NCI-H226 (cell line): ENCODE results near the gene MYO9B.

Experiments used
- DNase-seq: peaks from one replicate; pipeline ENCODE4 v3.0.0-alpha.2; 2015

Gene MYO9B

GRCh38 chr19:17063428-17063827, 12.1 kb upstream of the MYO9B start:
- DNase-seq, result no peak

DNA sequence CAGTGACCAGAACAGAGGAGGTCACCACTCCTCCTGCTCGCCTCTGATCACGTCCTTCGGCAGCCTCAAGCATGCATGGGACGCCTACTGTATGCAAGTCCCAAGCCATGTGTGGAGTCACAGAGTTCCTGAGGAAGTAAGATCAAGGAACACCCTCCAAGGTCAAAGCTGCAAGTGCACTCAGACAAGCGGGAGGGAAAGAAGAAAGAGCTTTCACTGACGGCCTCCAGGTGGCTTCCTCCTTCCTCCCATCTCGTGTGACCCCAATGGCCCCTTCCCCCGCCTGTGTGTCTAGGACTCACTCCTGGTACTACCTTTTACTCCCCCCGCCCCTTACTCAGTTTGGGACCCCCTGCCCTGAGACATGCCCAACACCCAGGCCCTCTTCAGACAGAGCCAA, 6.4 kb upstream of the MYO9B start:
- DNase-seq, result no peak

- DNase-seq, result no peak
Observed at GRCh38 chr19:17070421-17070820, 5.2 kb upstream of the MYO9B start.

DNA sequence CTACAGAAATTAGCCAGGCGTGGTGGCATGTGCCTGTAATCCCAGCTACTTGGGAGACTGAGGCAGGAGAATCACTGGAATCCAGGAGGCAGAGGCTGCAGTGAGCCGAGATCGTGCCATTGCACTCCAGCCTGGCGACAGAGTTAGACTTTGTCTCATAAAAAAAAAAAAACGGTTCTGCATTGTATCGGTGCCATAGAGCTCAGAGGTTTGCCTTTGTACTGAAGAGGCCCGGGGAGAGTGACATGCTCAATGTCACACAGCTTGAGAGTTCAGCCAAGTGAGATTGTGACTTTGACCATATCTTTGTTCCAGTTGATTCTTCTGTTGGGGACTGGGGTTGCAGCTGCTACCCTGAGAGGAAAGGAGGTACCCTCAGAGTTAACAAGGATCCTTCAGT, 4.7 kb upstream of the MYO9B start:
- DNase-seq, result no peak

DNA sequence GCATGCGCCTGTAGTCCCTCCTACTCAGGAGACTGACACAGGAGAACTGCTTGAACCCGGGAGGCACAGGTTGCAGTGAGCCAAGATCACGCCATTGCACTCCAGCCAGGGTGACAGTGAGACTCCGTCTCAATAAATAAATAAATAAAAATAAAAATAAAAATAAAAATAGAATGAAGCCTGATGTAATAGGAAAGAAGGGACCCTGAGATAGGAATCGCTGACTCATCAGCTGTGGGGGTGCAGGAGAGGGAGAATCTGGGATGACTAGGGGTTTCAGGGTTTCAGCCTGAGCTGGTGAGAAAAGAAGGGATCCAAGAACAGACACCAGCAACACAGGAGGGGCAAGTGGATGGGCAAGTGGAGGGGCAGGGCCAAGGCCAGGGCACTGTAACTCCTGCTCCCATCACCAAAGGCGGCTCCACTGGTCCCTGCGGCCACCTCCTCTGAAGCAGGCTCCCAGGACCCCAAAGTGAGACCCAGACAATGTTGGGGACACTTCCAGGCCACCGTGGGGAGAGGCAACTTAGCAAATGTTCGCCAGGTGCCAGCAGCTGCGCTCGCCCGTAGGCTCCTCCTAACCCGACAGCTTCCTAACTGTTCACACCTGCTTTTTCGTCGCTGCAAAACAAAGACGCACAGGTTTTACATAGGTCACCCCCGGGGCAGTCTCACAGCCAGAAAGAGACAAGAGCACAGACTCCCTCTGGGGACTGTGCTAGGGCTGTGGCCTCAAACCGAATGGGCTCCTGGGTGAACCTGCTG, 1.5 kb upstream of the MYO9B start:
- no peak for DNase-seq

GRCh38 chr19:17074634-17075034, 943 bp upstream of the MYO9B start:
- no peak for DNase-seq

DNA sequence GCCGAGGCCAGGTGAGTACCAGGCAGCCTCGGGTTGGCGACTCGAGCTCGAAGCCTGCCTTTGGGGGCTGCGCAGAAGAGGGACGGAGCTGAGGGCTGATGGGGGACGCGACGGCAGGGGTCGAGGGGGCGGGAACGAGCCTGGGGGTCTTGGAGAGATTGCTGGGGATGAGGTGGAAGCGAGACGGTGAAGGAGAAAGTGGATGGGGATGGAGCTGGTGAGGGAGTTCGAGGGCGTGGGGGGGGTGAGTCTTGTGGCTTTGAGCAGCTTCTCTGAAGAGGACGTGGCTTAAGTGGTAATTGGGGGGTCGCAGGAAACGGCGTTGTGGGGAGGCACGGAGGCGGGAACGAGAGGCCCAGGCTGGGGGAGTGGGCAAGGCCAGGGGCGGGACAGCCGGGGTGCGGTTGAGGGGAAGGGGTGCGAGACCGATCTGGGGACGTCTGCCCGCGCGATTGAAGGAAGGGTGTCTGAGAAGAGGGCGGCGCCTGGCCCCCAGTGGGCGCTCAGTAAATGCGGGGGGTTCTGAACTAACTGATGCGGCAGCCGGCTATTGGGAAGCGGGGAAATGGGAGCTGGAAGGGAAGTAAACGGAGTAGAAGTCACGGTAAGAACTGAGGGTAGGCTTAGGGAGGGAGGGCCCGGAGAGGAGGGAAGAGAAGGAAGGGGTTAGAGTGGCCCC, 426 bp downstream of the MYO9B start:
- no peak for DNase-seq

GRCh38 chr19:17076543-17076991, 990 bp downstream of the MYO9B start:
- no peak for DNase-seq

GRCh38 chr19:17077447-17078028, 2.0 kb downstream of the MYO9B start:
- no peak for DNase-seq

DNA sequence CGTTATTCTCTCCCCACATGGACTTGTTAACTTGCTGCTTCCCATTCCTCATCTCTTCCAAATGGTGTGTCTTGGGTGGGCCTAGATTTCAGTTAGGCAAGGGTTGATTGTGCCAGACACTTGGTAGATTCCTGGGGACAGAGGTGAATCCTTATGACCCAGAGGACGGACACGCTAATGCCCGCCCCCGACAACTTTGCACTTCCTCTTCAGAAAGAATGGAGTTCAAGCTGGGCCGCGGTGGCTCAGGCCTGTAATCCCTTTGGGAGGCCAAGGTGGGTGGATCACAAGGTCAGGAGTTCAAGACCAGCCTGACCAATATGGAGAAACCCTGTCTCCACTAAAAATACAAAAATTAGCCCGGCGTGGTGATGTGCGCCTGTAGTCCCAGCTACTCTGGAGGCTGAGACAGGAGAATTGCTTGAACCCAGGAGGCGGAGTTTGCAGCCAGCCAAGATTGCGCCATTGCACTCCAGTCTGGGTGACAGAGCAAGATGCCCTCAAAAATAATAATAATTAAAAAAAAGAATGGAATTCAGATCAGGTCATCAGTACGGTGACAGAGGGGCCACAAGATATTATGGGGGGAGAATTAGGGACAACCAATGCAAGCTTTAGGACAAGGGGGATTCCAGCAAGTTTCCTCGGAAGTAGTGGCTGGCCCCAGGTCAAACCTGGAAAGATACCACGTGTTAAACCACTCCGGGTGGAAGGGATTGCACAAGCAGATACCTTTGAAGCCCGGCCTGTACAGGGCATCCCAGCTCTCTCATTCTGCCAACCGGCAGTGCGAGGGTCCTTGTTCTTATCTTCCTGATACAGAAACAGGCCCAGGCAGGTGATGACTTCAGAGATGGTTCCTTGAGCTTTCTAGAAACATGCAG, 2.7 kb downstream of the MYO9B start:
- DNase-seq, result peak; percentile 27

GRCh38 chr19:17078920-17079709, 3.5 kb downstream of the MYO9B start:
- DNase-seq, result no peak

DNA sequence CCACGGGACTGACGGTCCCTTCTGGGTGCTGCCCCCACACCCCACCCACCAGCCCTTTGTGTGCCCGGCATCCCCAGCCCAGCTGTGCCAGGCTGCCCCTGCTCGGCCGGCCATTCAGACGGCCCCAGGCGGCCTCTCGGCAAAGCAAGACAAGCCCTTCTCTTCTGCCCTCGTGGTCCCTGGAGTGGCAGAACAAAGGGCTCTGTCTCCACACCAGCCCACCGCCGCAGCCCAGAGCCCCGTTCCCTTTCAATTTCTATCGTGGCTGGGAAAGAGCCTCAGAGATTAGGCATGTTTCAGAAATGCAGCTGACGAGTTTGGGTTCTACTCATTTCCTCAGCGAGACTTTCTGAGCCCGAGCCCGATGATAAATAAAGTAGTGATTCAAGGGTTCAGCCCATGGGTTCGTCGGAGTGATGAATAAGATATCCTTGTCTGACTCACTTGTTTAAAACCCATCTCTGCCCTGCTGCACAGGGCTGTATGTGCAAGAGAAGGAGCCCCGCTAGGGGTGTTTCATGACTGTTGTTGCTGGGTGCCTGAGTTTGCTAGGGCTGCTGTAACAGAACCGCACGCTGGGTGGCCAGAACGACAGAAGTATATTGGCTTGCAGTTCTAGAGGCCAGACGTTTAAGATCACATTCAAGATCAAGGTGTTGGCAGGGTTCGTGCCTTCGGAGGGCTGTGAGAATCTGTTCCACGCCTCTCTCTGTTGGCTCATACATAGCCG, 4.3 kb downstream of the MYO9B start:
- peak; percentile 98 for DNase-seq

DNA sequence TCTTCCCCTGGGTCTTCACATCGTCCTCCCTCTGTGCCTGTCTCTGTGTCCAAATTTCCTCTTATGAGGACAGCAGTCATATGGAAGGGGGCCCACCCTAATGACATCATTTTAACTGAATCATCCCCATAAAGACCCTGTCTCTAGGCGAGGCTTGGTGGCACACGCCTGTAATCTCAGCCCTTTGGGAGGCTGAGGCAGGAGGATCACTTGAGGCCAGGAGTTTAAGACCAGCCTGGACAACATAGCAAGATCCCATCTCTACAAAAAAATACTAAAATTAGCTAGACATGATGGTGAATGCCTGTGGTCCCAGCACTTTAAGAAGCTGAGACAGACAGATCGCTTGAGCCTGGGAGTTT, 4.8 kb downstream of the MYO9B start:
- DNase-seq, result no peak

DNA sequence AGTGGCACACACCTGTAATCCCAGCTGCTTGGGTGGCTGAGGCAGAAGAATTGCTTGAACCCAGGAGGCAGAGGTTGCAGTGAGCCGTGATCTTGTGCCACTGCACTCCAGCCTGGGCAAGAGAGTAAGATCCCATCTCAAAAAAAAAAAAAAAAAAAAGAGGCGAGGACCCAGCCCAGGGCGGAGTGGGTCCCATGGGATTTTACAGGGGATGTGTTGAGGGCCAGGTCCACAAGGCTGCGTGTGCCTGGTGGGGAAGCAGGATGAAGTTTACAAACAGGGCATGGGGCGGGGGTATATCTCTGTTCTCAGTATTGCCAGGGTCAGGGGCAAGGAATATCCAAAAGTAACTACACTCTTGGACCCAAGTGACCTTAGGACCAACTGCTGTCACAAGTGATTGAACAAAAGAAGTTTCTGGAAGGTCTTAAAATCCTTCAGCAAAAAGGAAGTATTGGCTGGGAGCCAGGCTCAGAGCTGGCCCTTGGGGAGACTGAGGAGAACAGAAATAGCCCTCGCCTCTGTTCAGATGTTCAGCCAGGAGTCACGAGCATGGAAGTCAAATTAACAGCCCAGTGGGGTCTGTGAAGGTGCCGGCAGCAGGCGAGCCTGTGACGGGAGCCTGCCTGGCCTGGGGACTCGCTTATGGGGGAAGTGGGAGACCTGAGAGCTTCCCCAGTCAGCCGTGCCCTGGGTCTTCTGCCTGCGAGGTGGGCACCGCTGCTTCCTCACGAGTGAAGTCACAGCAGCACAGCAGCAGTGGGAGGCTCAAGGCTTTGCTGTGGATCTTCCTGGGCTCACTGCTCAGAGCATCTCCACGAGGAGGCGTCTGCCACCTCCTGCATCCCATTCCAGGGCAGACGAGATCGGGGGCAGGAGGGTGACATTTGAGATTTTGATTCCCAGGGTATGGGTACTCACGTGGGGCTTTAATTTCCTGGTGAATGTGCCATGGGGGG, 6.4 kb downstream of the MYO9B start:
- DNase-seq, result no peak

DNA sequence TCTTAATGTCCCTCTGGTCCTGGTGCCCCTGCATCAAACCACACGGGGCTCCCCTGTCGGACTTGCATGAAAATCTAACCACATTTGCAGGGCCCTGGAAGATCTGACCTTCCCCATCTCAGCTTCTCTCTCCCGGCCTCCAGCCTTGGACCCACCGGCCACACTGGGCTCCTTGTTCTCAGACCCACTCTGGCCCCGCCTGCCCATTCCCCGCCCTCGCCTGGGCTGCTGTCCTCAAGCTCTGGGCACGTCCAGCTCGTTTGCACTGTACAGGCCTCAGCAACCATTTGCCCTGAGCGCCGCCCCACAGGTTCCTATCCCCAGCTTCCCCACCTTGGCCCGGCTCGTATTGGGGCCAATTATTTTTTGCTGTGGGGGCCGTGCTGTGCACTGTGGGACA, 10.5 kb downstream of the MYO9B start:
- no peak for DNase-seq

GRCh38 chr19:17086834-17087233, 11.3 kb downstream of the MYO9B start:
- no peak for DNase-seq

DNA sequence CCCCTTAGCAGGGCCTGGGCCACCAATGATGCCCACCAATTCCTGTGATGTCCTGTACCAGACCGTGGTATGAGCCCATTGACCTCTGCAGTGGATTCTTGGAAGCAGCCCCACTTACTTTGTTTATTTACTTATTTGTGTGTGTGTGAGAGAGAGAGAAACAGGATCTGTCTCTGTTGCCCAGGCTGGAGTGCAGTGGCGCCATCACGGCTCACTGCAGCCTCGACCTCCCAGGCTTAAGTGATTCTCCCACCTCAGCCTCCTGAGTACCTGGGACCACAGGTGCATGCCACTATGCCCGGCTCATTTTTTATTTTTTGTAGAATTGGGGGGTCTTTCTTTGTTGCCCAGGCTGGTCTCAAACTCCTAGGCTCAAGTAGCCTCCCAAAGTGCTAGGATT, 13.0 kb downstream of the MYO9B start:
- no peak for DNase-seq

GRCh38 chr19:17090583-17090982, 15.0 kb downstream of the MYO9B start:
- peak; percentile 22 for DNase-seq

- DNase-seq, result no peak
Observed at GRCh38 chr19:17091758-17092333, 16.3 kb downstream of the MYO9B start.

GRCh38 chr19:17092696-17093095, 17.1 kb downstream of the MYO9B start:
- DNase-seq, result no peak
